Measurements from ENCODE around the gene UBAC2. TPM values are rescaled to one million over a fixed set of nuclear protein-coding genes. Genes with fewer than 3 reads are reported as not detected.

UBAC2 gene
- total and polyA plus RNA-seq, 2 donors (not counting 3 experiments of a cell fraction or from before 2014, with no cell fraction given), result 45.7 to 54.4 TPM

DNA sequence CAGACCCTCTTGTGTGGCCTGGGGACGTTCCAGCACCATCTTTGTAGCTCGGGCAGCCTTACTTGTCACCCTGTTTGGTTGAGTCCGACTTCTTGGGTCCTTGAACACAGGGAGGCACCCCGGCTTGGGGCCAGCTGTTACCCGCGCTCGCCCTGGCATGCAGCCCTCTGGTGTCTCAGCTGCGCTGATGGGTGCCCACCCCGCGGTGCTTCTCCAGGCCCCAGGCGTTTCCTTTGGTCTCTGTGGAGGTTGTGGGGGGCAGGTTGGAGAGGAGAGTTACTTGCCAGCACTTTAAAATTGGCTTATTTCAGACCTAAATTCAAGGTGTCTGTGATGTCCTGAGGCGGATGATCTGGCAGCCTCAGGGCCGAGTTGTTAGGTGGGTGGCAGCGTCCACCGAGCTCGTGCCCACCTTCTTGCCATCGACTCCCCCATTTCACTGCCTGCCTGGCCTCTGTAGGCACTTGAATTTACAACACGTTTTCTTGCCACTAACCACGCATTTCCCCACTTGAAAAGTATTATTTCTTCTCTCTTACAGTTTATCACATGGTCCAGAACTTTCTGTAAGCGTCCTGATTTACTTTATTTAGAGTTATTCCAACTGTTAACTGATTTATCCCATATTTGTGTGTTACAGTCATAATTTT, 16.9 kb downstream of the UBAC2 start:
- DNase-seq (ENCODE audit: low read depth, low spot score) (no peak), FAIRE-seq (no peak)
- Histone ChIP-seq H3K36me3 (ENCODE audit: control insufficient read depth in 2 of 2, extremely low read depth in 1 of 2, insufficient read depth in 2 of 2, low read length in 2 of 2) (no peaks in the 10 kb centered on the region), H3K9ac (replicated peaks; ENCODE audit: extremely low read depth, insufficient read depth, low read length) (no peak overlapping the region), H3K4me3 (replicated peaks in 1 of 3; ENCODE audit: insufficient read depth in 1 of 3, low read depth in 1 of 3, low read length in 3 of 3) (no peak overlapping the region), H3K27me3 (ENCODE audit: control insufficient read depth in 2 of 2, insufficient read depth in 2 of 2, low read length in 2 of 2) (no peaks in the 10 kb centered on the region), H3K9me1 (replicated peaks; ENCODE audit: control insufficient read depth, extremely low read depth, insufficient read depth, low read length) (no peaks in the 10 kb centered on the region), H2AFZ (ENCODE audit: low read depth, low read length) (no peak overlapping the region), H3K79me2 (ENCODE audit: control insufficient read depth, insufficient read depth, low read length) (peaks cover 71% of the 10 kb centered on the region), H4K20me1 (replicated peaks; ENCODE audit: control insufficient read depth, extremely low read depth, insufficient read depth, low read length) (peaks cover 2% of the 10 kb centered on the region), H3K27ac (ENCODE audit: insufficient read depth, low read depth, low read length) (no peak overlapping the region), H3K4me1 (ENCODE audit: control insufficient read depth, extremely low read depth, insufficient read depth, low read length) (peaks cover 4% of the 10 kb centered on the region), H3K9me3 (replicated peaks; ENCODE audit: control insufficient read depth, insufficient read depth, low read length) (no peaks in the 10 kb centered on the region), H3K4me2 (ENCODE audit: insufficient read depth, low read length) (no peak overlapping the region)
- intact Hi-C loops (cut with micrococcal nuclease), result no loop called here
- no TSS peak for BruUV-seq (replicated peaks)
- TF ChIP-seq MYC (IDR thresholded peaks at IDR 0.05; ENCODE audit: low read depth, low read length) (no peak), CTCF (IDR thresholded peaks at IDR 0.05; ENCODE audit: extremely low read depth in 1 of 2, insufficient read depth in 1 of 2, low read depth in 1 of 2, low read length in 2 of 2) (no peak)
- POLR2A ChIA-PET, result no interaction called here
- CTCF ChIA-PET, result no interaction called here
- dilution Hi-C loops (cut with MboI; ENCODE audit: extremely low pct_ligation_motif_present, low sequenced_read_pairs), result no loop called here

GRCh38 chr13:99218126-99218525, 17.5 kb downstream of the UBAC2 start:
- H3K9me1 ChIP-seq (replicated peaks; ENCODE audit: control insufficient read depth, extremely low read depth, insufficient read depth, low read length), result no peaks in the 10 kb centered on the region
- no peaks in the 10 kb centered on the region for H3K27me3 ChIP-seq (ENCODE audit: control insufficient read depth in 2 of 2, insufficient read depth in 2 of 2, low read length in 2 of 2)
- peaks cover 70% of the 10 kb centered on the region for H3K79me2 ChIP-seq (ENCODE audit: control insufficient read depth, insufficient read depth, low read length)
- dilution Hi-C loops (cut with MboI; ENCODE audit: extremely low pct_ligation_motif_present, low sequenced_read_pairs), result no loop called here
- no peaks in the 10 kb centered on the region for H3K36me3 ChIP-seq (ENCODE audit: control insufficient read depth in 2 of 2, extremely low read depth in 1 of 2, insufficient read depth in 2 of 2, low read length in 2 of 2)
- no peak overlapping the region for H2AFZ ChIP-seq (ENCODE audit: low read depth, low read length)
- no peak overlapping the region for H3K4me2 ChIP-seq (ENCODE audit: insufficient read depth, low read length)
- peaks cover 2% of the 10 kb centered on the region for H4K20me1 ChIP-seq (replicated peaks; ENCODE audit: control insufficient read depth, extremely low read depth, insufficient read depth, low read length)
- DNase-seq (ENCODE audit: low read depth, low spot score) (no peak), FAIRE-seq (no peak)
- H3K9ac ChIP-seq (replicated peaks; ENCODE audit: extremely low read depth, insufficient read depth, low read length), result no peak overlapping the region
- no peak for TF ChIP-seq JUN (IDR thresholded peaks at IDR 0.05; ENCODE audit: borderline replicate concordance, insufficient read depth, insufficient read length, low read depth)
- TF ChIP-seq CTCF (IDR thresholded peaks at IDR 0.05; ENCODE audit: extremely low read depth in 1 of 2, insufficient read depth in 1 of 2, low read depth in 1 of 2, low read length in 2 of 2), result no peak
- TF ChIP-seq EZH2 (IDR thresholded peaks at IDR 0.05; ENCODE audit: borderline replicate concordance, low read depth, low read length, severe bottlenecking), result no peak
- no peak for TF ChIP-seq POLR2AphosphoS5 (IDR thresholded peaks at IDR 0.05; ENCODE audit: insufficient read depth, low read depth, low read length)
- no peak for TF ChIP-seq MYC (IDR thresholded peaks at IDR 0.05; ENCODE audit: low read depth, low read length)
- no peak for TF ChIP-seq FOS (IDR thresholded peaks at IDR 0.05; ENCODE audit: borderline replicate concordance, insufficient read depth, low read length)
- TF ChIP-seq GATA2 (IDR thresholded peaks at IDR 0.05; ENCODE audit: insufficient read depth, insufficient read length, low read depth, low read length), result no peak
- no peak for TF ChIP-seq POLR2A (IDR thresholded peaks at IDR 0.05; ENCODE audit: low read depth, low read length)
- ChIA-PET POLR2A (no interaction called here), CTCF (no interaction called here)
- no peak overlapping the region for H3K27ac ChIP-seq (ENCODE audit: insufficient read depth, low read depth, low read length)
- no peak overlapping the region for H3K4me3 ChIP-seq (replicated peaks in 1 of 3; ENCODE audit: insufficient read depth in 1 of 3, low read depth in 1 of 3, low read length in 3 of 3)
- H3K4me1 ChIP-seq (ENCODE audit: control insufficient read depth, extremely low read depth, insufficient read depth, low read length), result peaks cover 4% of the 10 kb centered on the region
- H3K9me3 ChIP-seq (replicated peaks; ENCODE audit: control insufficient read depth, insufficient read depth, low read length), result no peaks in the 10 kb centered on the region
- BruUV-seq (replicated peaks), result no TSS peak
- intact Hi-C loops (cut with micrococcal nuclease), result no loop called here
